OCI-LY7 (cell line): ENCODE measurements around the gene RCHY1.
"Not testable (repeated sequence)": the region's sequence is repeated elsewhere in the genome, so short reads cannot be mapped to it uniquely, and the experiment has no call there.

Source experiments
- EZH2phosphoT487 ChIP-seq: fragments of 200-600 bp; sonication (generic); IDR thresholded peaks from 2 replicates; pipeline ENCODE4 v1.6.1; 2018; ENCODE audit warnings: low read depth, borderline replicate concordance, mild to moderate bottlenecking, mixed run types, antibody characterized with exemption, low read length, moderate library complexity, mixed read lengths
- TF ChIP-seq, protein P1 (sequence below): fragments of 200-600 bp; sonication (generic); conservative IDR thresholded peaks from 2 replicates; pipeline ENCODE4 v1.5.1; 2014; ENCODE audit warnings: mild to moderate bottlenecking, antibody characterized with exemption, low read length, moderate library complexity, mixed read lengths

DNA sequence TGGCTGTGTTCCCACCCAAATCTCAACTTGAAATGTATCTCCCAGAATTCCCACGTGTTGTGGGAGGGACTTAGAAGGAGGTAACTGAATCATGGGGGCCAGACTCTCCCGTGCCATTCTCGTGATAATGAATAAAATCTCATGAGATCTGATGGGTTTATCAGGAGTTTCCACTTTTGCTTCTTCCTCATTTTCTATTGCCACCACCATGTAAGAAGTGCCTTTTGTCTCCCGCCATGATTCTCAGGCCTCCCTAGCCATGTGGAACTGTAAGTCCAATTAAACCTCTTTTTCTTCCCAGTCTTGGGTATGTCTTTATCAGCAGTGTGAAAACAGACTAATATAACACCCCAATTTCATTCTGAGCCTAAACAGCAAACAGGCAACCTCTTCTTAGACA is 4.6 kb downstream of the RCHY1 start:
- TF ChIP-seq, protein P1, sequence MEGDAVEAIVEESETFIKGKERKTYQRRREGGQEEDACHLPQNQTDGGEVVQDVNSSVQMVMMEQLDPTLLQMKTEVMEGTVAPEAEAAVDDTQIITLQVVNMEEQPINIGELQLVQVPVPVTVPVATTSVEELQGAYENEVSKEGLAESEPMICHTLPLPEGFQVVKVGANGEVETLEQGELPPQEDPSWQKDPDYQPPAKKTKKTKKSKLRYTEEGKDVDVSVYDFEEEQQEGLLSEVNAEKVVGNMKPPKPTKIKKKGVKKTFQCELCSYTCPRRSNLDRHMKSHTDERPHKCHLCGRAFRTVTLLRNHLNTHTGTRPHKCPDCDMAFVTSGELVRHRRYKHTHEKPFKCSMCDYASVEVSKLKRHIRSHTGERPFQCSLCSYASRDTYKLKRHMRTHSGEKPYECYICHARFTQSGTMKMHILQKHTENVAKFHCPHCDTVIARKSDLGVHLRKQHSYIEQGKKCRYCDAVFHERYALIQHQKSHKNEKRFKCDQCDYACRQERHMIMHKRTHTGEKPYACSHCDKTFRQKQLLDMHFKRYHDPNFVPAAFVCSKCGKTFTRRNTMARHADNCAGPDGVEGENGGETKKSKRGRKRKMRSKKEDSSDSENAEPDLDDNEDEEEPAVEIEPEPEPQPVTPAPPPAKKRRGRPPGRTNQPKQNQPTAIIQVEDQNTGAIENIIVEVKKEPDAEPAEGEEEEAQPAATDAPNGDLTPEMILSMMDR = not testable (repeated sequence)
- not testable (repeated sequence) for TF ChIP-seq EZH2phosphoT487
